Loucy (cell line): ENCODE measurements around the gene MYADML2.

Experiments
- H2AFZ ChIP-seq: fragments of 200-600 bp; sonication (generic); 2 replicates; pipeline ENCODE4 v1.6.0; 2016; ENCODE audit warnings: antibody characterized with exemption, mild to moderate bottlenecking, low read length, moderate library complexity
- H3F3A ChIP-seq: fragments of 200-600 bp; 2 replicates; pipeline ENCODE4 v1.6.0; 2016; ENCODE audit warnings: antibody characterized with exemption, low read depth, mild to moderate bottlenecking
- H3K27me3 ChIP-seq: fragments of 200-600 bp; sonication (generic); 2 replicates; pipeline ENCODE4 v1.6.1; 2014; ENCODE audit warnings: low read length, mild to moderate bottlenecking; ENCODE audit not compliant: insufficient read depth, poor library complexity, severe bottlenecking
- H3K36me3 ChIP-seq: fragments of 200-600 bp; sonication (generic); 2 replicates; pipeline ENCODE4 v1.6.1; 2016; ENCODE audit warnings: low read length; ENCODE audit not compliant: insufficient read depth
- H3K4me1 ChIP-seq: fragments of 200-600 bp; sonication (generic); 2 replicates; pipeline ENCODE4 v1.5.1; 2014; ENCODE audit warnings: low read length, mild to moderate bottlenecking; ENCODE audit not compliant: insufficient read depth, poor library complexity, severe bottlenecking
- H3K4me2 ChIP-seq: fragments of 200-600 bp; sonication (generic); 2 replicates; pipeline ENCODE4 v1.6.0; 2014; ENCODE audit warnings: antibody characterized with exemption, low read length, low read depth, mild to moderate bottlenecking; ENCODE audit not compliant: poor library complexity, severe bottlenecking
- H3K4me3 ChIP-seq: fragments of 200-600 bp; sonication (generic); 2 replicates; pipeline ENCODE4 v1.5.1; 2014; ENCODE audit warnings: low read length, mild to moderate bottlenecking, mixed read lengths; ENCODE audit not compliant: poor library complexity, severe bottlenecking
- H3K79me2 ChIP-seq: fragments of 200-600 bp; sonication (generic); 2 replicates; pipeline ENCODE4 v1.6.1; 2014; ENCODE audit warnings: low read length; ENCODE audit not compliant: insufficient read depth
- H3K9ac ChIP-seq: fragments of 200-600 bp; sonication (generic); 2 replicates; pipeline ENCODE4 v1.6.0; 2014; ENCODE audit warnings: mild to moderate bottlenecking, low read depth, low read length, moderate library complexity; ENCODE audit not compliant: poor library complexity, severe bottlenecking
- H3K9me2 ChIP-seq: fragments of 200-600 bp; sonication (generic); replicated peaks from 2 replicates; pipeline ENCODE4 v1.6.1; 2016; ENCODE audit warnings: low read depth, low read length, mixed read lengths
- H3K9me3 ChIP-seq: fragments of 200-600 bp; sonication (generic); 2 replicates; pipeline ENCODE4 v1.6.1; 2014; ENCODE audit warnings: mild to moderate bottlenecking, antibody characterized with exemption, low read length, low read depth; ENCODE audit not compliant: insufficient read depth
- H4K20me1 ChIP-seq: fragments of 200-600 bp; sonication (generic); 2 replicates; pipeline ENCODE4 v1.6.0; 2014; ENCODE audit warnings: antibody characterized with exemption, low read length, mild to moderate bottlenecking; ENCODE audit not compliant: insufficient read depth, poor library complexity, severe bottlenecking
- CTCF ChIP-seq: fragments of 200-600 bp; sonication (generic); conservative IDR thresholded peaks from 2 replicates; pipeline ENCODE4 v1.5.1; 2014; ENCODE audit warnings: mild to moderate bottlenecking, antibody characterized with exemption, low read length
- EZH2phosphoT487 ChIP-seq: fragments of 200-600 bp; IDR thresholded peaks from 2 replicates; pipeline ENCODE4 v1.6.1; 2018; ENCODE audit warnings: antibody characterized with exemption, mild to moderate bottlenecking, moderate library complexity, borderline replicate concordance

The MYADML2 gene

GRCh38 chr17:81994593-81995462, 47.8 kb upstream of the MYADML2 start:
- no peaks in the 10 kb centered on the region for H3K27me3 ChIP-seq
- H3K36me3 ChIP-seq: no peaks in the 10 kb centered on the region
- H3K9me3 ChIP-seq: no peaks in the 10 kb centered on the region
- H3K9me2 ChIP-seq: no peaks in the 10 kb centered on the region
- H2AFZ ChIP-seq: no peak overlapping the region
- no peak overlapping the region for H3K4me3 ChIP-seq
- no peaks in the 10 kb centered on the region for H3K4me1 ChIP-seq
- H3K4me2 ChIP-seq: no peak overlapping the region
- no peaks in the 10 kb centered on the region for H3F3A ChIP-seq
- H4K20me1 ChIP-seq: no peaks in the 10 kb centered on the region
- TF ChIP-seq CTCF: no peak
- no peak for TF ChIP-seq EZH2phosphoT487
- no peaks in the 10 kb centered on the region for H3K79me2 ChIP-seq
- no peak overlapping the region for H3K9ac ChIP-seq

GRCh38 chr17:81993729-81994592, 46.9 kb upstream of the MYADML2 start:
- Histone ChIP-seq H3K4me2 (no peak overlapping the region), H3K4me1 (no peaks in the 10 kb centered on the region), H3K9ac (no peak overlapping the region), H3K9me3 (no peaks in the 10 kb centered on the region), H3K4me3 (no peak overlapping the region), H3K9me2 (no peaks in the 10 kb centered on the region), H2AFZ (no peak overlapping the region), H4K20me1 (no peaks in the 10 kb centered on the region), H3K36me3 (no peaks in the 10 kb centered on the region), H3K27me3 (no peaks in the 10 kb centered on the region), H3K79me2 (no peaks in the 10 kb centered on the region), H3F3A (no peaks in the 10 kb centered on the region)
- TF ChIP-seq EZH2phosphoT487: no peak
- no peak for TF ChIP-seq CTCF

- no peak overlapping the region for H2AFZ ChIP-seq
- no peaks in the 10 kb centered on the region for H3F3A ChIP-seq
- H3K79me2 ChIP-seq: no peaks in the 10 kb centered on the region
- no peak overlapping the region for H3K4me2 ChIP-seq
- H3K36me3 ChIP-seq: no peaks in the 10 kb centered on the region
- H3K27me3 ChIP-seq: no peaks in the 10 kb centered on the region
- H3K9me3 ChIP-seq: no peaks in the 10 kb centered on the region
- H4K20me1 ChIP-seq: no peaks in the 10 kb centered on the region
- TF ChIP-seq EZH2phosphoT487 (no peak), CTCF (no peak)
- no peak overlapping the region for H3K9ac ChIP-seq
- no peak overlapping the region for H3K4me3 ChIP-seq
- H3K9me2 ChIP-seq: no peaks in the 10 kb centered on the region
- no peaks in the 10 kb centered on the region for H3K4me1 ChIP-seq
These were observed 45.5 kb upstream of the MYADML2 start for GRCh38 chr17:81992306-81993102.
